Activated naive CD4-positive, alpha-beta T cell treated with anti-CD3 and anti-CD28 coated beads, Interleukin-2, amount 50 U/mL, for 24 hours (primary cell): ENCODE measurements around the gene YWHAH.

ENCODE experiments used
- H3K27ac Mint-ChIP-seq: one replicate; pipeline ENCODE4 v1.8.0; 2021; ENCODE audit warnings: mild to moderate bottlenecking, mixed read lengths
- H3K27me3 Mint-ChIP-seq: one replicate; pipeline ENCODE4 v1.8.0; 2021; ENCODE audit warnings: mixed read lengths
- H3K36me3 Mint-ChIP-seq: one replicate; pipeline ENCODE4 v1.8.0; 2021; ENCODE audit warnings: mixed read lengths
- H3K4me1 Mint-ChIP-seq: one replicate; pipeline ENCODE4 v1.8.0; 2021; ENCODE audit warnings: mixed read lengths
- H3K4me3 Mint-ChIP-seq: one replicate; pipeline ENCODE4 v1.8.0; 2021; ENCODE audit warnings: mild to moderate bottlenecking, mixed read lengths
- H3K9me3 Mint-ChIP-seq: one replicate; pipeline ENCODE4 v1.8.0; 2021; ENCODE audit warnings: mixed read lengths

YWHAH gene

DNA sequence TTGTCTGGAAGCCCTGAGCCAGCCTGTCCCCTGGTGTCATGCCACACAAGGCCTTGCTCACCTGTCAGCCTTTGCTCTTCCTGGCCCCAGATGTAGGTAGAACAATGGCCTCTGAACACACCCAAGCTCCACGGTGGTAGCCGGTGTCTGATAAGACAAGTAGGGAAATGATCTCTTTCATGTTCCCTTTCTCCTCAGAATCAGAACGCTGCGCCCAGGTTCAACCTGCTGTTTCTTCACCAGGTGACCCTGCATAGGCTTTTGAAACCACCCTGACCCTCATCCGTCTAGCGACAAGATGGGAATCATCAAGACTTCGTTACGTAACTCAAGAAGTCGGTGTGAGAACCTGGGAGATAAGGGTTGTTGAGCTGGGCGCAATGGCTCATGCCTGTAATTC, 28.7 kb upstream of the YWHAH start:
- H3K36me3 Mint-ChIP-seq = no peaks in the 10 kb centered on the region
- no peak overlapping the region for H3K4me3 Mint-ChIP-seq
- H3K27me3 Mint-ChIP-seq = no peaks in the 10 kb centered on the region
- H3K4me1 Mint-ChIP-seq = no peaks in the 10 kb centered on the region
- H3K9me3 Mint-ChIP-seq = no peaks in the 10 kb centered on the region
- H3K27ac Mint-ChIP-seq = no peak overlapping the region

DNA sequence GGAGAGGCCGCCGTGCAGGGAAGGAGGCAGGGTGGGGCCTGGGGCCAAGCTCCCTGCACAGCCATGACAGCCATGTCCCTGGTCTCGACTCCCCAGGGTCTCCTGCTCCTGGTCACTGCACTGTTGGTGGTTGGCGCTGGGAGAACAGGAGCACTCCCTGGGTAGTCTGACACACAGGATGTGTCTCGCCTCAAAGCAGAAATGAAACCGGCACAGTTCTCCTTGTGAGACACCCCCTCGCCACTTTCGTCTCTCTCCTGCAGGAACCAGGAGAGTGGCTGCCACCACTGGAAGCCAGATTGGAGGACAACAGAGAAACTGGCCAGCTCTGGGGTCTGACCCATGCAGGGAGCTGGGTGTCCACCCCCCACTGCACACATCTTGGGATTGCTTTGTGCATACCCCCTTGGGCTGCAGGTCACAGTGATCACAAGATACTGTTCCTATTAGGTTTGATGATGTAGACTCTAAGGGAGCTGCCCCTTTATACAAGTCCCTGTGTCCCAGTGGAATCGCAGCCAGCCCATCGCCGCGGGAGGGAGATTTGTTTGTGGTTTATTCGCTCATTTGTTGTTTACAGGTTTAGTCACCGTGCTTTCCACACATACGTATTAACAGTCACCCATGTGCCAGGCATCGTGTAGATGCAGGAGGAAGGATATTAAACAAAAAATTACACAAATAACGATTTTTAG, 27.0 kb upstream of the YWHAH start:
- no peak overlapping the region for H3K4me3 Mint-ChIP-seq
- no peak overlapping the region for H3K27ac Mint-ChIP-seq
- no peaks in the 10 kb centered on the region for H3K4me1 Mint-ChIP-seq
- no peaks in the 10 kb centered on the region for H3K9me3 Mint-ChIP-seq
- H3K27me3 Mint-ChIP-seq = no peaks in the 10 kb centered on the region
- H3K36me3 Mint-ChIP-seq = no peaks in the 10 kb centered on the region

DNA sequence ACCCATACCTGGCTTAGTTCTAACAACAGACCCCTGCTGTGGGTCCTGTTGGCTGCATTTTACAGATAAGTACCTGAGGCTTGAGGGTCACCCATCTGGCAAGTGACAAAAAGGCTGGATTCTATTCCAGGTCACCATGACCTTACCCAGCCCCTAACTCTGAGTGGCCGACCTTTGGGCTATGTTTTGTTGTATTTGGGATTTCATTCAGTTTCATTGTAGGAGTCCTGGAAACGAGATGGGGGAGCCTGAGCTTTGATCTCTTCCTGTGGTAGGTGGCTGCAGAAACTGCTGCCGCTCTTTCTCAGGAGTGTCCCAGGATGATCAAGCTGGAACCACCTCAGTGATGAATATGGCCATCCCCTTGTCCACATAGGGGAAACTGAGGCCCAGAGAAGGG, 24.6 kb upstream of the YWHAH start:
- H3K9me3 Mint-ChIP-seq = no peaks in the 10 kb centered on the region
- H3K4me3 Mint-ChIP-seq = no peak overlapping the region
- no peaks in the 10 kb centered on the region for H3K27me3 Mint-ChIP-seq
- no peaks in the 10 kb centered on the region for H3K4me1 Mint-ChIP-seq
- no peak overlapping the region for H3K27ac Mint-ChIP-seq
- H3K36me3 Mint-ChIP-seq = no peaks in the 10 kb centered on the region

DNA sequence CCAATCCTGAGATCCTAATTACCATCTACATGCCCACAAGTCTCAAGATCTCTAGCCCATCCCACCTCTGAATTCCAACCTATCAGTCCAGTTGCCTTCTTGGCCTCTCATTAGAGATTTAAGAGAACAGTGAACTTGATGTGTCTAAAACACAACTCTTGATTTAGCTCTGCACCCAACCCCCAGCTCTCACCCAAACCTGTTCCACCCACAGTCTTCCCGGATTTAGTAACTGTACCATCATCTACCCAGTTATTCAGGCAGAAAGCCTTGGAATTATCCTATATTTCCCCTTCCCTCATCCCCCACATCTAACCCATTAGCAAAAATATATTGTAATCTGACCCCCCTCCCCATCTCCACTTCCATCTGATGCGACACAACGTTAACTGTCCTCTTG, 24.0 kb upstream of the YWHAH start:
- no peak overlapping the region for H3K27ac Mint-ChIP-seq
- no peaks in the 10 kb centered on the region for H3K9me3 Mint-ChIP-seq
- H3K27me3 Mint-ChIP-seq = peaks cover 2% of the 10 kb centered on the region
- no peak overlapping the region for H3K4me3 Mint-ChIP-seq
- H3K36me3 Mint-ChIP-seq = no peaks in the 10 kb centered on the region
- no peaks in the 10 kb centered on the region for H3K4me1 Mint-ChIP-seq

DNA sequence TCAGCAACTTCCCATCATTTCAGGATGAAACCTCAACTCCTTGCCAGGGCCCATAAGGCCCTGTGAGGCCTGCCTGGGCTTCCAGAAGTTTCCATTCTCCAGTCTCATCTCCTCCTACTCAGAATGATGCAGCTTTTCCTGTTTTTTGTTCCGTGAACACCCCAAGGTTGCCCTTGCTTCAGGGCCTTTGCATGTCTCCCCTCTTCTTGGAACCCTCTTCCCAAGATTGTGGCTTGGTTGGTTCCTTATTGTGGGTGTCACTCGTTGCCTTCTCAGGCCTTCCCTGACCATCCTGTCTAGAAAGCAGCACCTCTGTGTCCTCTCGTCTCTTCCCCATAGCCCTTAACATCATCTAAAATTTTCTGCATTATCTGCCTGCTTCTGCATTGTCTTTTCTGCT, 23.2 kb upstream of the YWHAH start:
- Mint-ChIP-seq H3K36me3 (no peaks in the 10 kb centered on the region), H3K4me1 (no peaks in the 10 kb centered on the region), H3K9me3 (no peaks in the 10 kb centered on the region), H3K27me3 (peaks cover 5% of the 10 kb centered on the region), H3K27ac (no peak overlapping the region), H3K4me3 (no peak overlapping the region)

DNA sequence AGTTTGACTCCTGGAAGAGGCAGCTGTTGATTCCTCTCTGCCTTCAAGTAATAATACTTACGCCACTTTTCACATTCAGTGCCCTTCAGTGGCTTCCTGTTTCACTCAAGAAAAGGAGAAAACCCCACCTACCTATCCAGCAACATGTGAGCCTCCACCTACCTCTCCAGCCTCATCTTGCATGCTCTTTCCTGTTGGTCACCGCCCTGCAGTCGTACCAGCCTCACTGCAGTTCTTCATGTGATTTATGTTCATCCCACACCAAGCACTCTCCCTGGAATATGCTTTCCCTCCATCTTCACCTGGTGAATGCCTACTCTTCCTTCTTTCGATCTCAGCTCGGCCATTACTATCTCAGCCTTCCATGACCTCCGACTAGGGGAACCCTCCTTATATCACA, 21.8 kb upstream of the YWHAH start:
- Mint-ChIP-seq H3K9me3 (no peaks in the 10 kb centered on the region), H3K27ac (no peak overlapping the region)

DNA sequence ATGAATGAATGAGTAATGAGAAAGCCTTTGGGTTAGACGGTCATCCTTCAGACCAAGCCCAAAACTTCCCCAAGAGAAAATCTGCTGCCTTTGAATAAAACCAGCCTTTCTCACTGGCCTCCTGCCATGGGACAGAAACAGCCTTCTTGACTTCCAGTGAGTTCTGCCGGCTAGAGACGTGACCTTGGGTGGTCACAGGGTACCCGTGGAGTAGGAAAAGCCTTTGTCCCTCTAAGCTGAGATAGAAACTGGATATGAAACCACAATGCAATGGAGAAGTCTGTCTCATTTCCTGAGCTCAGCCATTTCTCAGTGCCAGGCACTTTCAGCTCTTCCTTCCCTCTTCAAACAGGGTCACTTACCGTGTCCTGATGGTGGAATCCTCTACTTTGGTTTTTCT, 21.2 kb upstream of the YWHAH start:
- no peak overlapping the region for H3K27ac Mint-ChIP-seq
- no peaks in the 10 kb centered on the region for H3K9me3 Mint-ChIP-seq
- no peaks in the 10 kb centered on the region for H3K36me3 Mint-ChIP-seq
- H3K4me1 Mint-ChIP-seq = no peaks in the 10 kb centered on the region
- H3K4me3 Mint-ChIP-seq = no peak overlapping the region
- H3K27me3 Mint-ChIP-seq = peaks cover 7% of the 10 kb centered on the region

More for the DNA sequence above, 21.8 kb upstream of the YWHAH start:
- Mint-ChIP-seq H3K4me1 (no peaks in the 10 kb centered on the region), H3K36me3 (no peaks in the 10 kb centered on the region), H3K4me3 (no peak overlapping the region), H3K27me3 (peaks cover 5% of the 10 kb centered on the region)

DNA sequence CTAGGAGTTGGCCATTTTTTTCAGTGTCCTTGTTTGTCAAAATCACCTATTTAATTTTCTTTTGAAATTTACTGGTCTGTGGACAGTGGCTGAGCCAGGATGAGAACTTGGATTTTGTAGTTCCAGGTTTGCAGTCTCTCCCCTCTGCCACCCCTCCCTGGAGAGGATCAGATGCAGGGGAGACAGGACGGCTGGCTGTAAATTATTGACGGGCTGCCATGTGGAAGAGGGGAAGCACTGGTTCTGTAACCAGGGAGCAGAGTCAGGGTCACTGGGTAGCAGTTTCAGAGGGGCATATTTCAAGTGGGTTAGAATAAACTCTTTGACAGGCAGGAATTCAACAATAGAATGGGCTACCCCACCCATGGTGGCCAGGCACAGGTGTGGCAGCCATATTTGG, 20.6 kb upstream of the YWHAH start:
- Mint-ChIP-seq H3K4me1 (no peaks in the 10 kb centered on the region), H3K27me3 (peaks cover 7% of the 10 kb centered on the region), H3K4me3 (no peak overlapping the region), H3K36me3 (no peaks in the 10 kb centered on the region), H3K27ac (no peak overlapping the region), H3K9me3 (no peaks in the 10 kb centered on the region)

DNA sequence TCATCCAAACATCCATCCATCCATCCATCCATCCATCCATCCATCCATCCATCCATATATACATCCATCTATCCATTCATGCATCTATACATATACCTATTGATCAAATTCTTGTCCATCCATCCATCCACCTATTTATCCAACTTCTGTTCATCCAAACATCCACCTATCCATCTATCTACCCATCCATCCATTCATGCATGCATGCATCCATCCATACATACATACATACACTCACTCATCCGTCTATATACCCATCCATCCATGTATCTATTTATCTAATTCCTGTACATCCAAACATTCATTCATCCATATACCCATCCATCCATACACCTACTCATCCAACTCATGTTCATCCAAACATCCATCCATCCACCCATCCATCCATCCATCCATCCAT, 19.3 kb upstream of the YWHAH start:
- H3K27ac Mint-ChIP-seq = no peak overlapping the region
- no peaks in the 10 kb centered on the region for H3K36me3 Mint-ChIP-seq
- no peak overlapping the region for H3K4me3 Mint-ChIP-seq
- peaks cover 9% of the 10 kb centered on the region for H3K27me3 Mint-ChIP-seq
- H3K4me1 Mint-ChIP-seq = no peaks in the 10 kb centered on the region
- H3K9me3 Mint-ChIP-seq = no peaks in the 10 kb centered on the region

DNA sequence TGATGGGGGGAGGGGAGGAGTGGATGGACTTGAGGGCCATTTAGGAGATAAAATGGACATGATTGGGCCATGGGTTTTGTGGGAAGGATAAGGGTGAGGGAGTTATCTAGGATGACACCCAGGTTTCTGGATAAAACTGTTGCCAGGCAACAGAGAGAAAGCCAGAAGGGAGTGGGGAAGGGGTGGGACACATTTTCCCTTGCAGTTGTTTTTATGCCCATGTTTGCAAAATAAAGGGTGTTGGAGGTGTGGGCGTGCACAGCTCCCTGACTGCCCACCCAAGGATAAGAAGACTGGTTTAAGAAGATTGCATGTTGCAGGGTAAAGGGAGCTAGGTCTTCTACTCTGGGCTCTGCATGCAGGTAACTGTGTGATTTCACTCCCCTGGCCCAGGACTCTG, 18.3 kb upstream of the YWHAH start:
- H3K4me1 Mint-ChIP-seq = no peaks in the 10 kb centered on the region
- H3K4me3 Mint-ChIP-seq = no peak overlapping the region
- no peak overlapping the region for H3K27ac Mint-ChIP-seq
- no peaks in the 10 kb centered on the region for H3K36me3 Mint-ChIP-seq
- H3K9me3 Mint-ChIP-seq = no peaks in the 10 kb centered on the region
- H3K27me3 Mint-ChIP-seq = peaks cover 9% of the 10 kb centered on the region

DNA sequence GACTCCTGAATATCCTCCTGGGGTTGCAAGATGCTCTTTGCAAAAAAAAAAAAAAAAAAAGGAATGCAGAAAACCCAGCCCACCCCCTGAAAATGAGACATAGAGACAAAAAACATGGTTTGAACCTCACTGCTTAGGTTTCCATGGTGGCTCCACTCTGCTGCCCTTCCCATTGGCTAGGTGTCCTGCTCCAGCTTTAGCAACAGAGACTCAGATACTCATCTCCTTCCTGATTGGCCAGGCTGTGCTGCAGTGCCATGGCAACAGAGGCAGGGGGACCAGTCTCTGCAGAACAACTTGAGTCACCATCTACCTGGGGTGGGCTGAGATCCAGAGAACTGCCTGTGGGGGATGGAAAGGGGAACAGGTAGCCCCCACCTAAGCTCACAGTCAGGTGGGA, 17.4 kb upstream of the YWHAH start:
- no peaks in the 10 kb centered on the region for H3K4me1 Mint-ChIP-seq
- no peak overlapping the region for H3K4me3 Mint-ChIP-seq
- H3K27ac Mint-ChIP-seq = no peak overlapping the region
- H3K36me3 Mint-ChIP-seq = no peaks in the 10 kb centered on the region
- peaks cover 9% of the 10 kb centered on the region for H3K27me3 Mint-ChIP-seq
- H3K9me3 Mint-ChIP-seq = no peaks in the 10 kb centered on the region

DNA sequence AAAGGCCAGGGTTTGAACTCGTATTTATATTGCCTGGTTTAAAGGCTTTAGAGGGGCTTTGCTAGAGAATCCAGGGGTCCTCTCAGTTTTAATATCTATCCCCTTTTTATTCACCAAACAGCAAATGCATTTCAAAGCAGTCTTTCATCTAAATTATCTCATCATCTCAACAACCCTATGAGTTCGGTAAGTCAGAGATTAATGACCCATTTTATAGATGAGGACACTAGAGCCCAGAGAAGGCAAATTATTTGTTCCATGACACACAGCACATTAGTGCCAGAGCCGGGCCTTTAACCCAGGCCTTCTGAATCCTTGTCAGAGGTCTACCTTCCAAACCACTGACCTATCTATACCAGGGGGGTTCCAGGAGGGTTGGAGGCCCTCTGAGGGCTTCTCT, 16.8 kb upstream of the YWHAH start:
- peaks cover 9% of the 10 kb centered on the region for H3K27me3 Mint-ChIP-seq
- H3K4me3 Mint-ChIP-seq = no peak overlapping the region
- H3K27ac Mint-ChIP-seq = no peak overlapping the region
- no peaks in the 10 kb centered on the region for H3K9me3 Mint-ChIP-seq
- H3K4me1 Mint-ChIP-seq = no peaks in the 10 kb centered on the region
- no peaks in the 10 kb centered on the region for H3K36me3 Mint-ChIP-seq

DNA sequence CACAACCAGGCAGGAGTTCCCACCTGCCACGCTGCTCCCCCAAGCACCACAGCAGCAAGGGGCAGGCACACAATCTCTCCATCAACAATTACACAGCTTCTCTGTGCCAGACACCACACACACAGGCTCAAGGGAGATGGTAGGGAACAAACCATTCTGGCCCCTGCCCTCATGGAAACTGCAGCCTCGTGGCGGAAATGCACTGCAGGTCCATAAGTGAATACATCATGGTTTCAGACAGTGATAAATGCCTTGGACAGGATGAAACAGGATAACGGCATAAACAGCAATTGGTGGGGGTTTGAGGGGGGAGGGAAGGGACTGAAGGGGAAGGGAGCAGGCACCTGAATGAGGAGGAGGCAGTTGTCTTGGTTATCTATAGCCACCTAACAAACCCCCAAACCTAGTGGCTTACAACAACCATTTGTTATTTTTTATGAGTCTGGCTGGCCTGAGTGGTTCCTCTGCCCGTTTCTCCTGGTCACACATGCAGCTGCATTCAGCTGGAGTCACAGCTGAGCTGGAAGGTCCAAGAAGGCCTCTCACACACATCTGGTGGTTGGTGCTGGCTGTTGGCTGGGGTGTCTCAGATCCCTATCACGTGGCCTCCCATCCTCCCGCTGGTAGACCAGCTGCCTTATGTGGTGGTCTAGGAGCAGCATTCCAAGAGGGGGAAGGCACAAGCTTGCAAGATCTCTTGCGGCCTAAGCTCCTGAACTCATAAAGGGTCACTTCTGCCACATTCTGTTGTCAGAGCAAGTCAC, 15.0 kb upstream of the YWHAH start:
- Mint-ChIP-seq H3K9me3 (no peaks in the 10 kb centered on the region), H3K4me1 (no peaks in the 10 kb centered on the region), H3K36me3 (no peaks in the 10 kb centered on the region), H3K27me3 (peaks cover 11% of the 10 kb centered on the region), H3K4me3 (no peak overlapping the region), H3K27ac (no peak overlapping the region)

DNA sequence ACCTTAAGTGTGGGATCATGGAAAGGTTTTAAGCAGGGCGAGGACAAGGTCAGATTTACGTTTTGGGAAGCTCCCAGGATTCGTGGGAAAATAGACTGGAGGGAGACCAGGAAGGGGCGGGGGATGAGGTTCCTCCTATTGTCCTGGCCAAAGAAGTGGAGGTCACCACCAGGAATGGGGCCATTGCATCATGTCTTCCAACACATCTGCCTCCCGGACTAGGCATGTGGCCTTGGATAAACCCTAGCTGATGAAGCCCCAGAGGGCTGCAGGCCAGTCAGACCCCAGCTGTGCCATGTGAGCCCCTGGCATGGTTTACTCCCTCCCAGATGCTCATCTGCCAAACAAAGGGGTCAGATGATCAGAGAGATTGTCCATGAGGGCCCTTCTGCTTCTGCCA, 11.5 kb upstream of the YWHAH start:
- H3K36me3 Mint-ChIP-seq = no peaks in the 10 kb centered on the region
- no peak overlapping the region for H3K4me3 Mint-ChIP-seq
- H3K27ac Mint-ChIP-seq = no peak overlapping the region
- no peaks in the 10 kb centered on the region for H3K4me1 Mint-ChIP-seq
- H3K9me3 Mint-ChIP-seq = no peaks in the 10 kb centered on the region
- peaks cover 6% of the 10 kb centered on the region for H3K27me3 Mint-ChIP-seq

DNA sequence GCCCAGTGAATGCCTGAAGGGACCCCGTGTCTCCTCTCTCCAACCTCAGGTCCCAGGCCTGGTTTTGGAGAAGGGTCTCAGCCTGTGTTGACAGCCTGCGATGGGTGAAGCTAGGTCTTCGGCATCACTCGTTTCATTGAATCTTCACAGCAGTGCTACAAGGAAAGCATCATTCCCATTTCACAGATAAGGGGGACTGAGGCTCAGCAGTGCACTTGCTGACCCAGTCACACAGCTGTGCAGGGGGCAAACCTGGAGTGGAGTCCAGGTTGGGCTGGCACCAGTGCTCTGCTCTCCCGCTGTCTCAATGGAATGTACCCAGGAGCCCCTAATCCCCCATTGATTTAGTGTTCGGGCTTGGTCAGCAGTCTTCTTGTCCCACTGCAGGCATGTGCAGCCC, 10.9 kb upstream of the YWHAH start:
- H3K27ac Mint-ChIP-seq = no peak overlapping the region
- H3K4me1 Mint-ChIP-seq = no peaks in the 10 kb centered on the region
- no peak overlapping the region for H3K4me3 Mint-ChIP-seq
- H3K27me3 Mint-ChIP-seq = peaks cover 4% of the 10 kb centered on the region
- H3K9me3 Mint-ChIP-seq = no peaks in the 10 kb centered on the region
- H3K36me3 Mint-ChIP-seq = no peaks in the 10 kb centered on the region

DNA sequence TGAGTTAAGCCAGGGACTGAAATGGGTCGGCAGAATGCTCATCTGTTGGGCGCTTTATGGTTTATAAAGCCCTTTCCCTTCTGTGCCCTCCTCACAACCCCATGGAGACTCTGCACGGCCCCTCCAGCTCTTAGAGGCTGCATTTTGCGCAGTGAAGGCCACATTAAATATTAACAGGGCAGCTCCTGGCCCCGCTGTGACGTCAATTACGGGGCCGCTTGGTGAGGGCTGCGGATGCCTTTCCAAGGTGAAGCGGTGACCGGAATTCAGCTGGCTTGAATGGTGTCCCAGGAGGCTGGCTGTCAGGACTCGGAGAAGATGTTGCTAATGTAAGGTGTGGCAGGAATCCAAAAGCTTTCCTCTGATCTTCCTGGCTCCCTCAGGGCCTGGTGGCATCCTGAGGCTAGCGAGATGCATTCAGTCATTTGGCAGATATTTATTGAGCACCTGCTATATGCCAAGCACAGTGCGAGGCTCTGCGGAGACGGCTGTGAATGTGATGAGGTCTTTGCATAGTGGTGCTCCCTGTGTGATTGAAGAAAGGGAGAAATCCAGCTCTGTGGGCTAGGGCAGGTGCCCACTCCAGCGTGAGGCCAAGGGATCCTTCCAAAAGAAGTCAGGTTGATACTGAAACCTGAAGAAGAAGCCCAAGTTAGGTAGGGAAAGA, 10.4 kb upstream of the YWHAH start:
- Mint-ChIP-seq H3K27ac (no peak overlapping the region), H3K27me3 (peaks cover 4% of the 10 kb centered on the region), H3K4me3 (no peak overlapping the region), H3K9me3 (no peaks in the 10 kb centered on the region), H3K4me1 (no peaks in the 10 kb centered on the region), H3K36me3 (no peaks in the 10 kb centered on the region)
